Suprapubic skin (tissue), 4 donors: ENCODE results near the gene MRGPRG.

Experiments used
- EP300 ChIP-seq: sonication (generic); formaldehyde crosslinking; IDR thresholded peaks from one replicate; pipeline ENCODE4 v1.6.1; 2017; ENCODE audit warnings: antibody characterized with exemption
- POLR2A ChIP-seq, 2 donors: fragments of 450-650 bp; IDR thresholded peaks; one replicate each; pipeline ENCODE4 v1.6.1; 2017; ENCODE audit warnings: antibody characterized with exemption in 2 of 2, mild to moderate bottlenecking in 2 of 2, moderate library complexity in 2 of 2
- POLR2AphosphoS5 ChIP-seq, 3 donors: sonication (generic); formaldehyde crosslinking; IDR thresholded peaks; one replicate each; pipeline ENCODE4 v1.6.1; 2017; ENCODE audit warnings: antibody characterized with exemption in 3 of 3
- TF ChIP-seq, protein P1 (sequence below), 2 donors: fragments of 200-600 bp in 1 of 2; fragments of 450-650 bp in 1 of 2; sonication (generic) in 1 of 2; IDR thresholded peaks; one replicate each; pipeline ENCODE4 v1.5.1; 2016 to 2019; ENCODE audit warnings: antibody characterized with exemption in 2 of 2, mild to moderate bottlenecking in 1 of 2, moderate library complexity in 1 of 2

GRCh38 chr11:3206156-3206921 lies 12.3 kb downstream of the MRGPRG start:
- TF ChIP-seq, protein P1, sequence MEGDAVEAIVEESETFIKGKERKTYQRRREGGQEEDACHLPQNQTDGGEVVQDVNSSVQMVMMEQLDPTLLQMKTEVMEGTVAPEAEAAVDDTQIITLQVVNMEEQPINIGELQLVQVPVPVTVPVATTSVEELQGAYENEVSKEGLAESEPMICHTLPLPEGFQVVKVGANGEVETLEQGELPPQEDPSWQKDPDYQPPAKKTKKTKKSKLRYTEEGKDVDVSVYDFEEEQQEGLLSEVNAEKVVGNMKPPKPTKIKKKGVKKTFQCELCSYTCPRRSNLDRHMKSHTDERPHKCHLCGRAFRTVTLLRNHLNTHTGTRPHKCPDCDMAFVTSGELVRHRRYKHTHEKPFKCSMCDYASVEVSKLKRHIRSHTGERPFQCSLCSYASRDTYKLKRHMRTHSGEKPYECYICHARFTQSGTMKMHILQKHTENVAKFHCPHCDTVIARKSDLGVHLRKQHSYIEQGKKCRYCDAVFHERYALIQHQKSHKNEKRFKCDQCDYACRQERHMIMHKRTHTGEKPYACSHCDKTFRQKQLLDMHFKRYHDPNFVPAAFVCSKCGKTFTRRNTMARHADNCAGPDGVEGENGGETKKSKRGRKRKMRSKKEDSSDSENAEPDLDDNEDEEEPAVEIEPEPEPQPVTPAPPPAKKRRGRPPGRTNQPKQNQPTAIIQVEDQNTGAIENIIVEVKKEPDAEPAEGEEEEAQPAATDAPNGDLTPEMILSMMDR (IDR thresholded peaks at IDR 0.05) = no peak
- no peak for TF ChIP-seq POLR2AphosphoS5 (IDR thresholded peaks at IDR 0.05)
- TF ChIP-seq POLR2A (IDR thresholded peaks at IDR 0.05) = no peak
- no peak for TF ChIP-seq EP300
